HL-60/S4 (cell line): ENCODE measurements around the gene SLC33A1.
"Not testable (repeated sequence)": the region's sequence is repeated elsewhere in the genome, so short reads cannot be mapped to it uniquely, and the experiment has no call there.

Experiments
- in situ Hi-C: fragments of 300-500 bp; cut with MboI; formaldehyde crosslinking; loops from 2 replicates; pipeline ENCODE4 v1.14.3; 2022; ENCODE audit warnings: low sequenced_read_pairs

Gene SLC33A1

GRCh38 chr3:155862290-155862982, 8.2 kb upstream of the SLC33A1 start:
- in situ Hi-C loops = not testable (repeated sequence)

DNA sequence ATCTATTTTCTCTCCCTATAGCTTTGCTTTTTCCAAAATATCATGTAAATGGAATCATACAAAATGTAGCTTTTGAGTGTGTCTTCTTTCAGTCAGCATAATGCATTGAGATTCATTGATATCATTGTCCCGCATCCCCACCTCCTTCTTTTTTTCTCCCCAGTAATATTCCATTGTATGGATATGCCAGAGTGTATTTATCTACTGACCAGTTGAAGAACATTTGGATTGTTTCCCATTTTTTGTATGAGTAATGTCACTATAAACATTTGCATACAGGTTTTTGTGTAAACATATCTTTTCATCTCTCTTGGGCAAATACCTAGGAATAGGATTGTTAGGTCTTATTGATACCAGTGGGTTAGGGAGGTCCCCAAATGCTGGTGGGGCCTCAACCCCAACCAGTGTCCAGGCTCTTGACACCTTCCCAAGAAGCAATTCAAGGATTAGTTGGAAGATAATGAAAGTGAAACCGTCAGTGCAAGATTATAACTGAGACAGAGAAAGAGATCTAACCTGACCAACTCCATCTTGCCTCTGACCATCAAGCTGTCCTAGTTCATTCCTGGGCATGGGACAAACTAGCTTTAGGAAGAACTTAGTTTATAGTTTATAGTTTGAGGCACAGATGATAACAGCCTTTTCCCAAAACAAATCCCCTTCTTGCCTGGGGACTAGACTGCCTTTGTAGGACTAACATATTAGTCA, 7.4 kb upstream of the SLC33A1 start:
- in situ Hi-C loops = no loop called here

GRCh38 chr3:155860424-155860823, 6.2 kb upstream of the SLC33A1 start:
- in situ Hi-C loops = not testable (repeated sequence)

DNA sequence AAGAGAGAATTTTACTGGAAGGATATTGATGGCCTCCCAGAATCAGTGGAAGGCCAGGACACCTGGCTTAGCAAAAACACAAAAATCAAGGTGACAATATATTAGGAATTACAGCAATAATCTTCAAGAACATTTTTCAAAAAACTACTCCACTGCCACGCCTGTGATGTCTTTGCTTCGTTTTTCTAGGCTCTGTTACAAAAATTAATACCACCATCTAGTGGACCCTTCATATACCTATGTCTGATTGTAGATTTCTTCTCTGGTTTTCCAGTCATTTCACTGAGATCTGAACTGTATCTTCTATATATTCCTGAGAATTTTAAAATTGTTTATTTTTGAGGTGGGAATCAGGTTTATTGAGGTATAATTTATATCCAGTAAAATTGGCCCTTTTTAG, 5.6 kb upstream of the SLC33A1 start:
- in situ Hi-C loops = no loop called here

DNA sequence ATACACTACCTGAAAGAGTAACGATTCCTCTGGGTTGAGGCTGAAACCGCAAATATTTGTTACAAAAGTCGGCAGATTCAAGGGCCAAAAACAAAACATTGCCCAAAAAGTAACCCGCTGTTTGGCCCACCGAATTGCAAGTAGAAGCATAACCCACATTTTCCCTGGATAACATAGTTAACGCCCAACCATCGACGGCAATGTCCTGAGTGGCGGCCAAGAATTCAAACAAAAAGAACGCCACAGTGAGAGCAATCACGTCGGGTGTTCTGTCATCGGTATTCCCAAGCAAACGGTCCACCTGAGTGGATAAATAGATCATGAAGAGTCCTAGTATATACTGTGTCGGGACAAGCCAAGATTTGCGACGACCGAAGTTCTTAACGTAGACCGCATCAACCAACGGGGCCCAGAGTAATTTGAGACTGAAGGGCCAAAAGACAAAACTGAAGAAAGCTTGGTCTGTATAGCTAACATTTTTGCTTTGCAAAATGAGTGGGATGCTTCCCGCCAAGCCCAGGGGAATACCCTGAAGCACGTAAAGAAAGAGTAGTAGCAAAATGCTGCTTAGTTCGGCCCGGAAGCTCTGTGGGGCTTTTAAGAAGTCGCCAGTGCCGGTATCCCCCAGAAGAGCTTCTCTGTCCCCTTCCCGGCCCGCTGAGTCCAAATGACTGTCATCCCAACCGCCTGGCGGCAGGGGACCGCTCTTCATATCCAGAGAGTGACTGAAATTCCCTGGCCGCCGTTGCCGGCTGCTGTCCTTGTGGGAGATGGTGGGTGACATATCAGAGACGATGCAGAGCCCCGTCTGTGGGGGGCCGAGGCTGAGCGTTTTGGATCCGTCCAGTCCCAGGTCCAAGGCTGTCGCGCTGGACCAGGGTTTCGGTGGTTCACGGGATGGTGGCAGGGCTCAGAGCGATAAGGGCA, 750 bp downstream of the SLC33A1 start:
- in situ Hi-C loops = no loop called here

DNA sequence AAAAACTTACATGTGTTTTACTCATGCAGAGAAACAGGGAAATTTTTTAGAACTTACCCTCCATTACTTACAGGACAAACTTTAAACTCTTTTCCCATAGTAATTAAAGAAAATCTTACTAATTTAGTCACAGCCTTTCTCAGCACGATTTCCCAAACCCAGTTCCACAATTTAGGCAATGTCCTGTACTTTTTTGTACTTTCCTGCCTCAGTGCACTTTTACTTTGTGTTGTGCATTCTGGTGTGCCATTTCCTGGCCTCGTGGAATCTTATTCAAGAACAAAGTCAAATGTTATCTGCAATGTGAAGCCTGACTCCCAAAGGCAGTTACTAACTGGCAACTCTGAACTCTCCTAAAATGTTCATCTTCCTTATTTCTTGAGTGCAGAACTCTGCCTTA, 1.9 kb downstream of the SLC33A1 start:
- in situ Hi-C loops = no loop called here

DNA sequence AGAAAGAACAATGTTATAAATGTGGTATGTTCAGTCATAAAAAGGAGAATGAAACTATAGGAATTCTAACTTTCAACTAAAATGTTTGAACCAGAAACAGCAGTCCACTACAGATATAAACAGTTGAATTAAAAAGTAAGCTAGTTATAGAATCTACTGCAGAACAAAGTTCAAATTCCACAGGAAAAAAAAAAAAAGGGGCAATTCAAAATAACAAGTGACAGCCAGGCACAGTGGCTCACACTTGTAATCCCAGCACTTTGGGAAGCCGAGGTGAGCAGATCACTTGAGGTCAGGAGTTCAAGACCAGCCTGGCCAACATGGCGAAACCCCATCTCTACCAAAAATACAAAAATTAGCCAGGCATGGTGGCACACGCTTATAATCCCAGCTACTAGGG, 4.8 kb downstream of the SLC33A1 start:
- in situ Hi-C loops = not testable (repeated sequence)

DNA sequence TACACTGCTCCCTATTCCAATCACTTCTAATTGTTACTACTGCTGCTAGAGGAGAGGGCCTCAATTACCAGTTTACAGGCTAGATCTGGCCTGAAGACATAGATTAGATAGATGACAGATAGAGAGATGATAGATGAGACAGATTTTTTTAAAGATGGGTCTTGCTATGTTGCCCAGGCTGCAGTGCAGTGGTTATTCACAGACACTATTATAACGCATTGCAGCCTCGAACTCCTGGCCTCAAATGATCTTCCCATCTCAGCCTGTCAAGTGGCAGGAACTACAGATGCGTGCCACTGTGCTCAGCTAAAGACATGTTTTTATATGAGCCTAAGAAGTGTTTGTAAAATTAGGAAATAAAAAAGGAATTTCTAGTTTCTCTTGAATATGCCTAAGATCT, 6.2 kb downstream of the SLC33A1 start:
- in situ Hi-C loops = no loop called here

- in situ Hi-C loops = no loop called here
These were observed 8.1 kb downstream of the SLC33A1 start for GRCh38 chr3:155846119-155846518.

GRCh38 chr3:155843569-155843968, 10.7 kb downstream of the SLC33A1 start:
- in situ Hi-C loops = no loop called here

DNA sequence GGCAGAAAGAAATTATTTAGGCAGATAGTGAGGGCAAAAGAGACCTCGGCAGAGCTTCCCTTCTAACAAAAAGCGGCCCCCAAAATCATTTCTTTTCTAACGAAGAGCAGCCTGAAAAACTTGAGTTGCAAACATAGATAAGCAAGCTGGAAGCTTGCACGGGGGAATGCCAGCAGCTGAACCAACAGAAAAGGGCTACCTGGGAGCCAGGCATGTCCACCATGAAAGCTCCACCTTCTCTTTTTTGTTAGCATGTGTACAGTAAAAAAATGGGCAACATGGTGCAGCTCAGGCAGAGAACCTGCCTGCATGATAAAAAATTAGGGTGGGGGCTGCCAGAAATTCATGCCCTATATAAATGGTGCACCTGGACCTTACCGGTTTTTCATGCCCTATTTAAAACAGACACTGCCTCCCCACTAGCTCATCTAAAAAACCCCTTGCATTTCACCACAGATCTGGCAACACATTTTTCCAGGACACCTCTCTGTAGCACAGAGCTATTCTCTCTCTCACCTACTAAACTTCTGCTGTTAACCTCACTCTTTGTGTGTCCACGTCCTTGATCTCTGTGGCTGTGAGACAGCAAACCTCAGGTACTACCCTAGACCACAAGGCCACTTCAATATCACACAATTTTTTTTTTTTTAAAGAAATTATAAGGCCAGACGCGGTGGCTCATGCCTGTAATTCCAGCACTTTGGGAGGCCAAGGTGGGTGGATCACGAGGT, 18.7 kb downstream of the SLC33A1 start:
- in situ Hi-C loops = no loop called here

DNA sequence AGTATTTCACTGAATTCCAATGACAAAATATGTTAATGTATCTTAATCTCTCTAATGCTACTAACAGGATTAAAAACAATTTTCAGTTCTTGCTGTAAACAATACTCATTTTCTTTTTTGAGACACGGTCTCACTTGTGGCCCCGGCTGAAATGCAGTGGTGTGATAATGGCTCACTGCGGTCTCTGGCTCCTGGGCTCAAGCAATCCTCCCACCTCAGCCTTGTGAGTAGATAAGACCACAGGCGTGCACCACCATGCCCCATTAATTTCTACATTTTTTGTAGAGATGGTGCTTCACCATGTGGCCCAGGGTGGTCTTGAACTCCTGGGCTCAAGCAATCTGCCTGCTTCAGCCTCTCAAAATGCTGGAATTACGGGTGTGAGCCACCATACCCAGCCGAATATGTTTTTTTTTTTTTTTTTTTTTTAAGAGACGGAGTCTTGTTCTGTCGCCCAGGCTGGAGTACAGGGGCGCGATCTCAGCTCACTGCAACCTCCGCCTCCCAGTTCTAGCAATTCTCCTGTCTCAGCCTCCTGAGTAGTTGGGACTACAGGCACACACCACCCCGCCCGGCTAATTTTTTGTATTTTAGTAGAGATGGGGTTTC, 25.6 kb downstream of the SLC33A1 start:
- in situ Hi-C loops = not testable (repeated sequence)

DNA sequence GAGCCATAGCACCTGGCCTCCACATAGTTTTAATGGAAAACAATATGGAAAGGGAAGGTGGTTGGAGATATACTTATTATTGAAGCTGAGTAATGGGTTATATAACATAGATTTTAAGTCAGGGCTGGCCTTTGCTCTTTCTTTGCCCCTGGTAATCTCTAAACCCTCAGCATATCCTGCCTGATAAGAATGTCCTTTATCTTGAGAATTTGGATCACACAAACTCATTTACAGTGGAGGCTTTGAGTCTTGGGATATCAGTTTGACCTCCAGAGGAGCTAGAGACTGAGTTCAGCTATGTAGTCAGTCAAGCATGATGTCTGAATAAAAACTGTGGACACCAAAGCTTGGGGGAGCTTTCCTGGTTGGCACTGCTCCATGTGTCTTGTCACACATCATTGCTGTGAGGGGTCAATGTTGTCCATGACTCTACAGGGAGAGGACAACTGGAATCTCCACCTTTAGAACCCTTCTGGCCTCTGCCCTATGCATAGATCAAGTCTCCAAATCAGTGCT, 39.1 kb downstream of the SLC33A1 start:
- in situ Hi-C loops = no loop called here

GRCh38 chr3:155813224-155813623, 41.0 kb downstream of the SLC33A1 start:
- in situ Hi-C loops = not testable (repeated sequence)

GRCh38 chr3:155809181-155809580, 45.0 kb downstream of the SLC33A1 start:
- in situ Hi-C loops = no loop called here

GRCh38 chr3:155807823-155808222, 46.4 kb downstream of the SLC33A1 start:
- in situ Hi-C loops = no loop called here

GRCh38 chr3:155805802-155806618, 48.2 kb downstream of the SLC33A1 start, which contains the start of gene C3orf33:
Gene C3orf33, minus strand, starts transcription at chr3:155806278. Its CDS starts 26 bp downstream, at chr3:155806252.
- in situ Hi-C loops = no loop called here

DNA sequence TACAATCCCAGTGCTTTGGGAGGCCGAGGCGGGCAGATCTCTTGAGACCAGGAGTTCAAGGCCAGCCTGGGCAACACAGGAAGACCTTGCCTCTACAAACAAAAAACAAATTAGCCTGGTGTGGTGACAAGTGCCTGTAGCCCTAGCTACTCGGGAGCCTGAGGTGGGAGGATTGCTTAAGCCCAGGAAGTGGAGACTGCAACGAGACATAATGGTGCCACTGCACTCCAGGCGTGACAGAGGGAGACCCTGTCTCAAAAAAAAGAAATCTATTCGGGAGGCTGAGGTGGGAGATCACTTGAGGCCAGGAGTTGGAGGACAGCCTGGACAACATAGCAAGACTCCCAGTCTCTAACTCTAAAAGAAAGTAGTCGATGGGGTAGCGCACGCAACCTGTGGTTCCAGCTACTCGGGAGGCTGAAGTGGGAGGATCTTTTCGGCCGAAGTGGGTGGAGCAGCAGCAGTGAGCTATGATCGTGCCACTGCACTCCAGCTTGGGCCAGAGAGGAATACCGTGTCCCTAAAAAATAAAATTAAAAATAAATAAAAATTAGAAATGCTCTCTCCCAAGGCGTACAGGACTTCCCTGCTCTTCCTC, 48.9 kb downstream of the SLC33A1 start:
- in situ Hi-C loops = no loop called here

- in situ Hi-C loops = no loop called here
These were observed 49.9 kb downstream of the SLC33A1 start for GRCh38 chr3:155804323-155804722.
